GM18526 (cell line): ENCODE results near the gene TESK2.

ENCODE experiments used
- POLR2A ChIP-seq: IDR thresholded peaks from 3 replicates; pipeline ENCODE4 v1.6.1; 2011; ENCODE audit not compliant: insufficient read length; ENCODE audit errors: extremely low read depth

TESK2 gene

GRCh38 chr1:45297666-45298356 is 193.2 kb downstream of the TESK2 start:
- no peak for TF ChIP-seq POLR2A
